ENCODE results near the gene SHMT1.
"Not testable (repeated sequence)": the region's sequence is repeated elsewhere in the genome, so short reads cannot be mapped to it uniquely, and the experiment has no call there.

Gene SHMT1

GRCh38 chr17:18353541-18353940 lies 9.8 kb downstream of the SHMT1 start:
- Histone ChIP-seq H3K27me3 (ENCODE audit: control insufficient read depth, insufficient read depth, low read length) (no peaks in the 10 kb centered on the region), H3K9me3 (ENCODE audit: control insufficient read depth, insufficient read depth, low read length) (no peaks in the 10 kb centered on the region), H3K27ac (ENCODE audit: low read depth, low read length) (no peak overlapping the region), H3K4me1 (ENCODE audit: control insufficient read depth, insufficient read depth, low read length) (no peaks in the 10 kb centered on the region), H3K4me3 (ENCODE audit: low read depth, low read length) (no peak overlapping the region), H3K9ac (ENCODE audit: low read depth, low read length) (no peak overlapping the region), H3K36me3 (ENCODE audit: control insufficient read depth, insufficient read depth, low read length) (peaks cover 66% of the 10 kb centered on the region)

- no peak overlapping the region for H3K9ac ChIP-seq (ENCODE audit: low read depth, low read length)
- H3K4me3 ChIP-seq (ENCODE audit: low read depth, low read length): no peak overlapping the region
- H3K27ac ChIP-seq (ENCODE audit: low read depth, low read length): no peak overlapping the region
- H3K4me1 ChIP-seq (ENCODE audit: control insufficient read depth, insufficient read depth, low read length): no peaks in the 10 kb centered on the region
- H3K27me3 ChIP-seq (ENCODE audit: control insufficient read depth, insufficient read depth, low read length): no peaks in the 10 kb centered on the region
- peaks cover 9% of the 10 kb centered on the region; the same call in 1 of the 2 replicates for H3K9me3 ChIP-seq (ENCODE audit: control insufficient read depth, insufficient read depth, low read length)
- peaks cover 90% of the 10 kb centered on the region for H3K36me3 ChIP-seq (ENCODE audit: control insufficient read depth, insufficient read depth, low read length)
Observed at GRCh38 chr17:18344021-18344420, 19.3 kb downstream of the SHMT1 start.

DNA sequence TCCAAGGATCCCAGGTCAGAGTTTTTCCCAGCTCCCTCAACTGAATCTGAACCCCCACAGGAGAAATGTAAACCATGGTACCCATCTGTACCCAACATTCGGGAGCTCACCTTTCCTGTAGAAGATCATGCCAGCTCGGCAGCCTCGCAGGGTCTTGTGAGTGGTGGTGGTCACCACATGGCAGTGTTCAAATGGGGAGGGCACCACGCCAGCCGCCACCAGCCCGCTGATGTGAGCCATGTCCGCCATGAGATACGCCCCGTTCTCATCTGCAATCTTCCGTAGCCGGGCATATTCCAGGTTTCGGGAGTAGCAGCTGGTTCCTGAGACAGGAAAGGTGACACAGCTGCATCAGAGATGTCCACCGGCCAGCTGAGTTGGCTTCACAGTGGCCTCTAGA lies 23.4 kb downstream of the SHMT1 start:
- no peak overlapping the region for H3K27ac ChIP-seq (ENCODE audit: low read depth, low read length)
- no peaks in the 10 kb centered on the region for H3K27me3 ChIP-seq (ENCODE audit: control insufficient read depth, insufficient read depth, low read length)
- peaks cover 76% of the 10 kb centered on the region for H3K36me3 ChIP-seq (ENCODE audit: control insufficient read depth, insufficient read depth, low read length)
- H3K9me3 ChIP-seq (ENCODE audit: control insufficient read depth, insufficient read depth, low read length): peaks cover 9% of the 10 kb centered on the region; the same call in 1 of the 2 replicates
- no peak overlapping the region for H3K9ac ChIP-seq (ENCODE audit: low read depth, low read length)
- no peak overlapping the region for H3K4me3 ChIP-seq (ENCODE audit: low read depth, low read length)
- H3K4me1 ChIP-seq (ENCODE audit: control insufficient read depth, insufficient read depth, low read length): no peaks in the 10 kb centered on the region

- H3K9me3 ChIP-seq (ENCODE audit: control insufficient read depth, insufficient read depth, low read length); H3K9ac ChIP-seq (ENCODE audit: low read depth, low read length); H3K27me3 ChIP-seq (ENCODE audit: control insufficient read depth, insufficient read depth, low read length); H3K4me1 ChIP-seq (ENCODE audit: control insufficient read depth, insufficient read depth, low read length); H3K27ac ChIP-seq (ENCODE audit: low read depth, low read length); H3K4me3 ChIP-seq (ENCODE audit: low read depth, low read length): not testable (repeated sequence)
- peaks cover 72% of the 10 kb centered on the region for H3K36me3 ChIP-seq (ENCODE audit: control insufficient read depth, insufficient read depth, low read length)
Observed at GRCh38 chr17:18338158-18338557, 25.2 kb downstream of the SHMT1 start.

- Histone ChIP-seq H3K4me1 (ENCODE audit: control insufficient read depth, insufficient read depth, low read length) (no peaks in the 10 kb centered on the region), H3K4me3 (ENCODE audit: low read depth, low read length) (no peak overlapping the region), H3K9ac (ENCODE audit: low read depth, low read length) (no peak overlapping the region), H3K27me3 (ENCODE audit: control insufficient read depth, insufficient read depth, low read length) (no peaks in the 10 kb centered on the region), H3K27ac (ENCODE audit: low read depth, low read length) (no peak overlapping the region), H3K9me3 (ENCODE audit: control insufficient read depth, insufficient read depth, low read length) (no peaks in the 10 kb centered on the region), H3K36me3 (ENCODE audit: control insufficient read depth, insufficient read depth, low read length) (peaks cover 63% of the 10 kb centered on the region)
Observed at GRCh38 chr17:18332909-18333489, 30.4 kb downstream of the SHMT1 start.

- no peaks in the 10 kb centered on the region for H3K27me3 ChIP-seq (ENCODE audit: control insufficient read depth, insufficient read depth, low read length)
- no peaks in the 10 kb centered on the region for H3K4me1 ChIP-seq (ENCODE audit: control insufficient read depth, insufficient read depth, low read length)
- peaks cover 66% of the 10 kb centered on the region for H3K36me3 ChIP-seq (ENCODE audit: control insufficient read depth, insufficient read depth, low read length)
- H3K9me3 ChIP-seq (ENCODE audit: control insufficient read depth, insufficient read depth, low read length): no peaks in the 10 kb centered on the region
- no peak overlapping the region for H3K27ac ChIP-seq (ENCODE audit: low read depth, low read length)
- no peak overlapping the region for H3K9ac ChIP-seq (ENCODE audit: low read depth, low read length)
- no peak overlapping the region for H3K4me3 ChIP-seq (ENCODE audit: low read depth, low read length)
Observed at GRCh38 chr17:18331879-18332278, 31.5 kb downstream of the SHMT1 start.

DNA sequence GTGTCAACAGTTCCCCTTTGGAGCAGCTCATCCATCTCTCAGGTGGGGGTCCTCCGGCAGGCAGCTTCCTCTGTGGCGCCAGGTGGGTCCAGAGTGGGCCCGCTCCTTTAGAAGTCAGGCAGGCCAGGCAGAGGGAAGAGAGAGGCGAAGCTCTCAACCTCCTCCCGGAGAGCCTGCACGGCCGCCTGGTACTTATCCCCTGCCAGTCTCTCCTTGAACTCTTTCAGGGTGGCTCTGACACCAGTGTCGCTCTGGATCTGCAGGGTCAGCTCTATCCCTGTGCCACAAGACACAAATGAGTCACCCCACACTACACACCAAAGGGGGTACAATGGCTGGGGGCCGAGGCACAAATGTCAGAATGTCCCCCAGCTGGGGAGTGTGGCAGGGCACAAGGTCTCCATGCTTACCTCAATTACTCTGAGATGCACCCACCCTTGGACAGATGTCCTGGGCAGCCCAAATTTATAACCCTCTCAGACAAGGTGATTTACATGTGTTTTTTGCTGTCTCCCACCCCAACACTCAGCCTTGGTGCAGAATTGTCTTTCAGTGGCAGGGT lies 34.6 kb downstream of the SHMT1 start:
- H3K9me3 ChIP-seq (ENCODE audit: control insufficient read depth, insufficient read depth, low read length): no peaks in the 10 kb centered on the region
- H3K9ac ChIP-seq (ENCODE audit: low read depth, low read length): no peak overlapping the region
- H3K36me3 ChIP-seq (ENCODE audit: control insufficient read depth, insufficient read depth, low read length): peaks cover 59% of the 10 kb centered on the region
- H3K27me3 ChIP-seq (ENCODE audit: control insufficient read depth, insufficient read depth, low read length): no peaks in the 10 kb centered on the region
- H3K27ac ChIP-seq (ENCODE audit: low read depth, low read length): no peak overlapping the region
- H3K4me3 ChIP-seq (ENCODE audit: low read depth, low read length): no peak overlapping the region
- no peaks in the 10 kb centered on the region for H3K4me1 ChIP-seq (ENCODE audit: control insufficient read depth, insufficient read depth, low read length)

- Histone ChIP-seq H3K4me3 (ENCODE audit: low read depth, low read length) (no peak overlapping the region), H3K9ac (ENCODE audit: low read depth, low read length) (no peak overlapping the region), H3K4me1 (ENCODE audit: control insufficient read depth, insufficient read depth, low read length) (no peaks in the 10 kb centered on the region), H3K9me3 (ENCODE audit: control insufficient read depth, insufficient read depth, low read length) (no peaks in the 10 kb centered on the region), H3K36me3 (ENCODE audit: control insufficient read depth, insufficient read depth, low read length) (peaks cover 64% of the 10 kb centered on the region), H3K27ac (ENCODE audit: low read depth, low read length) (no peak overlapping the region), H3K27me3 (ENCODE audit: control insufficient read depth, insufficient read depth, low read length) (no peaks in the 10 kb centered on the region)
Observed at GRCh38 chr17:18327556-18327955, 35.8 kb downstream of the SHMT1 start.

- Histone ChIP-seq H3K4me1 (ENCODE audit: control insufficient read depth, insufficient read depth, low read length) (no peaks in the 10 kb centered on the region), H3K36me3 (ENCODE audit: control insufficient read depth, insufficient read depth, low read length) (peaks cover 63% of the 10 kb centered on the region), H3K9me3 (ENCODE audit: control insufficient read depth, insufficient read depth, low read length) (no peaks in the 10 kb centered on the region), H3K4me3 (ENCODE audit: low read depth, low read length) (no peak overlapping the region), H3K27ac (ENCODE audit: low read depth, low read length) (no peak overlapping the region), H3K27me3 (ENCODE audit: control insufficient read depth, insufficient read depth, low read length) (no peaks in the 10 kb centered on the region), H3K9ac (ENCODE audit: low read depth, low read length) (no peak overlapping the region)
Observed at GRCh38 chr17:18327093-18327492, 36.3 kb downstream of the SHMT1 start.

DNA sequence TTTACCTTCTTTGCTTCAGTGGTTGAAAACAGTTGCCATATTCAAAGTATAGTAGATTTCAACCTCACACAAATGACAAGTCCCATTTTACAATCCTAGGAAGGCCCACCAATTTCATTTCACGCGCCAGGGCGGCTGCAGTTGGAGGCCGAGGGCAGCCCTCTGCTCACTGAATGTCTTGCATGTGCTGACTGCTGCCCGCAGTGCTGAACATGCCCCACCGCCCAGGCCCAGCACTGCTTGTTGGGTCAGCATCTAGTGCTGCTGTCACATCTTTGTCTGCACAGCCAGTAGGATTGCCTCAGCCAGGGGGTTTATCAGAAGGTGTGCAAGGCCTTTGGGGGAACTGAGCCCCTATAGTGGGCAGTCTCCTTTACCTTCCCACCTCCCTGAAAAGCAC lies 36.8 kb downstream of the SHMT1 start:
- Histone ChIP-seq H3K4me3 (ENCODE audit: low read depth, low read length) (no peak overlapping the region), H3K9me3 (ENCODE audit: control insufficient read depth, insufficient read depth, low read length) (no peaks in the 10 kb centered on the region), H3K27me3 (ENCODE audit: control insufficient read depth, insufficient read depth, low read length) (no peaks in the 10 kb centered on the region), H3K27ac (ENCODE audit: low read depth, low read length) (no peak overlapping the region), H3K4me1 (ENCODE audit: control insufficient read depth, insufficient read depth, low read length) (no peaks in the 10 kb centered on the region), H3K9ac (ENCODE audit: low read depth, low read length) (no peak overlapping the region), H3K36me3 (ENCODE audit: control insufficient read depth, insufficient read depth, low read length) (peaks cover 59% of the 10 kb centered on the region)

- Histone ChIP-seq H3K9ac (ENCODE audit: low read depth, low read length) (no peak overlapping the region), H3K36me3 (ENCODE audit: control insufficient read depth, insufficient read depth, low read length) (peaks cover 59% of the 10 kb centered on the region), H3K9me3 (ENCODE audit: control insufficient read depth, insufficient read depth, low read length) (no peaks in the 10 kb centered on the region), H3K4me1 (ENCODE audit: control insufficient read depth, insufficient read depth, low read length) (no peaks in the 10 kb centered on the region), H3K27me3 (ENCODE audit: control insufficient read depth, insufficient read depth, low read length) (no peaks in the 10 kb centered on the region), H3K4me3 (ENCODE audit: low read depth, low read length) (no peak overlapping the region), H3K27ac (ENCODE audit: low read depth, low read length) (no peak overlapping the region)
Observed at GRCh38 chr17:18326039-18326438, 37.3 kb downstream of the SHMT1 start.

All from HUES48 (cell line).